OCI-LY3 (cell line): ENCODE data around the gene XPOT.
"Not testable (repeated sequence)": the region's sequence is repeated elsewhere in the genome, so short reads cannot be mapped to it uniquely, and the experiment has no call there.

ENCODE experiments used
- CTCF ChIP-seq: fragments of 200-600, 300-600 bp; sonication (generic); IDR thresholded peaks from 2 replicates; pipeline ENCODE4 v1.5.1; 2014; ENCODE audit warnings: antibody characterized with exemption, low read length, low read depth
- EZH2phosphoT487 ChIP-seq: fragments of 200-600 bp; shearing (Covaris generic); IDR thresholded peaks from 2 replicates; pipeline ENCODE4 v1.6.1; 2018; ENCODE audit warnings: antibody characterized with exemption, mixed run types, low read depth

GRCh38 chr12:64361173-64361572 is 43.0 kb upstream of the XPOT start:
- TF ChIP-seq CTCF, EZH2phosphoT487: not testable (repeated sequence)
